GM18870 (cell line): ENCODE results near the gene ZFP36L2.
A peak's percentile ranks its signal among the peaks of the same experiment; 100 is the strongest.

Source experiments
- ATAC-seq: cut with Tn5 transposase; IDR thresholded peaks from one replicate; pipeline ENCODE4 v1.9.1; 2021; ENCODE audit warnings: moderate library complexity; ENCODE audit not compliant: unreplicated experiment

The ZFP36L2 gene

GRCh38 chr2:43210467-43211303, 15.7 kb downstream of the ZFP36L2 start:
- no peak for ATAC-seq

- no peak for ATAC-seq
Measured at GRCh38 chr2:43210125-43210466, 16.3 kb downstream of the ZFP36L2 start.

GRCh38 chr2:43209204-43209717, 17.1 kb downstream of the ZFP36L2 start:
- ATAC-seq, result no peak

- no peak for ATAC-seq
Measured at GRCh38 chr2:43207553-43208300, 18.7 kb downstream of the ZFP36L2 start.

- ATAC-seq, result no peak
Measured at GRCh38 chr2:43206602-43207001, 19.8 kb downstream of the ZFP36L2 start.

- ATAC-seq, result no peak
Measured at GRCh38 chr2:43203373-43203772, 23.0 kb downstream of the ZFP36L2 start.

GRCh38 chr2:43202289-43202688, 24.1 kb downstream of the ZFP36L2 start:
- ATAC-seq, result no peak

GRCh38 chr2:43201497-43201896, 24.9 kb downstream of the ZFP36L2 start:
- ATAC-seq, result no peak

GRCh38 chr2:43201016-43201415, 25.4 kb downstream of the ZFP36L2 start:
- ATAC-seq, result no peak

GRCh38 chr2:43199492-43200488, 26.6 kb downstream of the ZFP36L2 start:
- no peak for ATAC-seq

GRCh38 chr2:43198263-43198662, 28.1 kb downstream of the ZFP36L2 start:
- no peak for ATAC-seq

GRCh38 chr2:43197588-43197896, 28.9 kb downstream of the ZFP36L2 start:
- ATAC-seq, result no peak

GRCh38 chr2:43196768-43197587, 29.4 kb downstream of the ZFP36L2 start:
- no peak for ATAC-seq

- ATAC-seq, result peak; percentile 65
Measured at GRCh38 chr2:43194121-43194869, 32.1 kb downstream of the ZFP36L2 start.

- no peak for ATAC-seq
Measured at GRCh38 chr2:43193652-43194120, 32.7 kb downstream of the ZFP36L2 start.

GRCh38 chr2:43192744-43193651, 33.4 kb downstream of the ZFP36L2 start:
- no peak for ATAC-seq

GRCh38 chr2:43191947-43192516, 34.4 kb downstream of the ZFP36L2 start:
- no peak for ATAC-seq
